K562 (cell line): ENCODE results near the gene BCO2. TPM values are rescaled to one million over a fixed set of nuclear protein-coding genes. Genes with fewer than 3 reads are reported as not detected.

Experiments
- BMI1 ChIP-seq: fragments of 150-350 bp; IDR thresholded peaks from 2 replicates; pipeline ENCODE4 v1.6.1; 2014; ENCODE audit warnings: low read length
- DDX20 ChIP-seq: fragments of 450-650 bp; IDR thresholded peaks from 2 replicates; pipeline ENCODE4 v1.6.1; 2016; ENCODE audit warnings: missing genetic modification characterization, low read depth, mild to moderate bottlenecking, missing compliant biosample characterization, moderate library complexity
- GABPB1 ChIP-seq: sonication (generic); formaldehyde crosslinking; IDR thresholded peaks from 2 replicates; pipeline ENCODE4 v1.8.0; 2022; ENCODE audit warnings: mild to moderate bottlenecking, missing genetic modification reagents
- MYBL2 ChIP-seq, 2 experiments: fragments of 450-650 bp in 1 of 2; sonication (generic) in 1 of 2; formaldehyde crosslinking in 1 of 2; IDR thresholded peaks; 2 replicates each; pipeline versions ENCODE4 v1.6.1 to v1.8.1; 2017 to 2022; ENCODE audit warnings: borderline replicate concordance in 1 of 2, inconsistent platforms in 1 of 2, low read depth in 1 of 2, mild to moderate bottlenecking in 1 of 2, missing genetic modification reagents in 1 of 2, moderate library complexity in 1 of 2
- NFE2L1 ChIP-seq: fragments of 450-650 bp; IDR thresholded peaks from 2 replicates; pipeline ENCODE4 v1.6.1; 2016; ENCODE audit warnings: missing genetic modification characterization, low read depth, mild to moderate bottlenecking, missing compliant biosample characterization, moderate library complexity, borderline replicate concordance
- POLR3A ChIP-seq: IDR thresholded peaks from 2 replicates; pipeline ENCODE4 v1.6.1; 2011; ENCODE audit warnings: borderline replicate concordance, mild to moderate bottlenecking, moderate library complexity; ENCODE audit not compliant: insufficient read length, insufficient read depth; ENCODE audit errors: extremely low read depth
- SLC30A9 ChIP-seq: fragments of 250-450 bp; sonication (Bioruptor Pico); IDR thresholded peaks from 2 replicates; pipeline ENCODE4 v1.8.0; 2022; ENCODE audit warnings: mild to moderate bottlenecking, moderate library complexity
- TAF15 ChIP-seq: fragments of 200-400 bp; formaldehyde crosslinking; IDR thresholded peaks from 2 replicates; pipeline ENCODE4 v1.6.1; 2017; ENCODE audit warnings: mild to moderate bottlenecking, low read depth, low read length, moderate library complexity
- polyA plus RNA-seq, 8 experiments: library from polyadenylated mRNA; depleted of rRNA in 4 of 8; stranded (reverse) in 5 of 8; unstranded in 3 of 8; fragments of >200 nt; fragmentation: Nextera tagmentation in 2 of 8; fragmentation: Illumina TruSeq in 1 of 8; extraction: Ambion mirVana in 2 of 8; extraction: Trizol in 1 of 8; gene quantifications; 2 replicates each; pipeline versions ENCODE4 v1.2.1 to v1.2.3, GENCODE V29; 2011 to 2014; ENCODE audit warnings: inconsistent platforms in 1 of 8, missing spikeins in 1 of 8
- total RNA-seq, 7 experiments: library from RNA; depleted of rRNA in 6 of 7; stranded (reverse); fragments of >200 nt in 6 of 7; fragmentation: Illumina TruSeq in 2 of 7; extraction: Trizol in 2 of 7; gene quantifications; 2 replicates each; pipeline versions ENCODE4 v1.2.1 to v1.2.3, GENCODE V29; 2011 to 2021; ENCODE audit warnings: low replicate concordance in 1 of 7
- TF ChIP-seq, protein P1 (sequence below): fragments of 450-650 bp; IDR thresholded peaks from 2 replicates; pipeline ENCODE4 v1.6.1; 2016; ENCODE audit warnings: antibody characterized with exemption
- TF ChIP-seq, protein P2 (sequence below): fragments of 450-650 bp; IDR thresholded peaks from 2 replicates; pipeline ENCODE4 v1.6.1; 2016; ENCODE audit warnings: missing biosample characterization, missing genetic modification characterization

Gene BCO2
- total and polyA plus RNA-seq, 9 of the 15 experiments (the other 6 are each of a cell fraction or from before 2014, with no cell fraction given): 0.21 to 1.0 (median 0.47) TPM; not detected in 1

DNA sequence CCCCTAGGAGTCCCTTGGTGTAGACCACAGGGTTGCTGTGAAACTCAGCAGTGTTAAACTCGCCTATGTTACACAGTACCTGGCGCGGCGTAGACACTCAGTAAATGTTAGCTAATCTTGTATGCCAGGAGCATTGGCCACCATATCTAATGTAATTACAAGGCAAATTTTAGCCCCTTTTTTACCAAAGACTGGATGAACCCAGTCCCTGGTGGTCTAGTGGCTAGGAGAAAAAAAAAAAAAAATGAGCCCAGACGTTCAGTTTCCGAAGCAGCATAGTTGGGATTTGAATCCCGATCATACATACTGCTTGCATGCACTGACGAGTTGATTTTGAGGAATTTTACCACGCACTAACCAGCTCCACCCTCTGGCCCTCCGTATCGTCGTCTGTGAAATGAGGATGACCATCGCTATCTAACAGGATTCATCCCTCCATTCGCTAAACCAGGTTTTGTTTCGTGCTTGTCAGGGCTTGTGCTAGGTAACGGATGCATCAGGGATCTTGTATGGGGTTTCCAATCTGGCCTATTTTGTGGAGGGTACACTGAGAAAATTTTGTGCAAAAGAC is 51.6 kb downstream of the BCO2 start (continued):
- no peak for TF ChIP-seq POLR3A
- no peak for TF ChIP-seq DDX20 (tag)
- no peak for TF ChIP-seq BMI1
- TF ChIP-seq NFE2L1 (tag): no peak
- no peak for TF ChIP-seq MYBL2 (IDR thresholded peaks at IDR 0.05; ENCODE audit: low read depth)
- TF ChIP-seq MYBL2 (CRISPR knock-in tag; IDR thresholded peaks at IDR 0.05; ENCODE audit: borderline replicate concordance): no peak
- no peak for TF ChIP-seq GABPB1
- TF ChIP-seq, protein P1, sequence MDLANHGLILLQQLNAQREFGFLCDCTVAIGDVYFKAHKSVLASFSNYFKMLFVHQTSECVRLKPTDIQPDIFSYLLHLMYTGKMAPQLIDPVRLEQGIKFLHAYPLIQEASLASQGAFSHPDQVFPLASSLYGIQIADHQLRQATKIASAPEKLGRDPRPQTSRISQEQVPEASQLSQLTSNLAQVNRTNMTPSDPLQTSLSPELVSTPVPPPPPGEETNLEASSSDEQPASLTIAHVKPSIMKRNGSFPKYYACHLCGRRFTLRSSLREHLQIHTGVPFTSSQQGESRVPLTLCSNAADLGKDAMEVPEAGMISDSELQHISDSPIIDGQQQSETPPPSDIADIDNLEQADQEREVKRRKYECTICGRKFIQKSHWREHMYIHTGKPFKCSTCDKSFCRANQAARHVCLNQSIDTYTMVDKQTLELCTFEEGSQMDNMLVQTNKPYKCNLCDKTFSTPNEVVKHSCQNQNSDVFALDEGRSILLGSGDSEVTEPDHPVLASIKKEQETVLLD: no peak
- no peak for TF ChIP-seq SLC30A9 (CRISPR knock-in tag)
- TF ChIP-seq, protein P2, sequence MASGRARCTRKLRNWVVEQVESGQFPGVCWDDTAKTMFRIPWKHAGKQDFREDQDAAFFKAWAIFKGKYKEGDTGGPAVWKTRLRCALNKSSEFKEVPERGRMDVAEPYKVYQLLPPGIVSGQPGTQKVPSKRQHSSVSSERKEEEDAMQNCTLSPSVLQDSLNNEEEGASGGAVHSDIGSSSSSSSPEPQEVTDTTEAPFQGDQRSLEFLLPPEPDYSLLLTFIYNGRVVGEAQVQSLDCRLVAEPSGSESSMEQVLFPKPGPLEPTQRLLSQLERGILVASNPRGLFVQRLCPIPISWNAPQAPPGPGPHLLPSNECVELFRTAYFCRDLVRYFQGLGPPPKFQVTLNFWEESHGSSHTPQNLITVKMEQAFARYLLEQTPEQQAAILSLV: no peak
- no peak for TF ChIP-seq TAF15
- TF ChIP-seq, all 486 proteins: peak for 13
